H1 (cell line): ENCODE results near the gene TSPEAR. TPM values are rescaled to one million over a fixed set of nuclear protein-coding genes. Genes with fewer than 3 reads are reported as not detected.

Source experiments
- CTCF ChIA-PET: fragments of 300-600 bp; sonication (Branson Sonifier 250); formaldehyde crosslinking; loops from one replicate; lab custom pipeline; 2021; ENCODE audit not compliant: partially characterized antibody; lab: Charles Lee
- POLR2A ChIA-PET: fragments of 300-600 bp; sonication (Branson Sonifier 250); formaldehyde crosslinking; loops from one replicate; lab custom pipeline; 2021; ENCODE audit warnings: inconsistent platforms; ENCODE audit not compliant: partially characterized antibody; lab: Charles Lee
- DNase-seq, 2 experiments: peaks; one replicate each; pipeline versions ENCODE4 v3.0.0 to v3.0.0-alpha.2; 2010 to 2022; ENCODE audit warnings: low spot score in 2 of 2, low read depth in 1 of 2, mixed read lengths in 1 of 2
- FAIRE-seq: peaks from 2 replicates; lab custom pipeline; 2011; peaks lifted over from hg19 to GRCh38; lab: Jason Lieb, UNC
- H2AFZ ChIP-seq: 2 replicates; pipeline ENCODE4 v1.8.1; 2012; ENCODE audit warnings: low read length, inconsistent platforms
- H2AK5ac ChIP-seq: 2 replicates; pipeline ENCODE4 v1.6.1; 2013; ENCODE audit warnings: low read depth, low read length
- H2BK120ac ChIP-seq: replicated peaks from 2 replicates; pipeline ENCODE3; 2013; ENCODE audit warnings: low read depth, low read length, inconsistent platforms
- H2BK12ac ChIP-seq: 2 replicates; pipeline ENCODE4 v1.6.1; 2013; ENCODE audit warnings: low read depth, low read length
- H2BK15ac ChIP-seq: 2 replicates; pipeline ENCODE4 v1.6.1; 2013; ENCODE audit warnings: low read length
- H2BK20ac ChIP-seq: 2 replicates; pipeline ENCODE4 v1.6.1; 2013; ENCODE audit warnings: low read length
- H2BK5ac ChIP-seq: 2 replicates; pipeline ENCODE4 v1.6.1; 2013; ENCODE audit warnings: low read depth, low read length
- H3K14ac ChIP-seq: 2 replicates; pipeline ENCODE4 v1.6.1; 2013; ENCODE audit warnings: inconsistent platforms; ENCODE audit not compliant: insufficient read length
- H3K18ac ChIP-seq: 2 replicates; pipeline ENCODE4 v1.6.1; 2013; ENCODE audit warnings: low read length; ENCODE audit errors: extremely low read depth
- H3K23ac ChIP-seq: 2 replicates; pipeline ENCODE4 v1.6.1; 2013; ENCODE audit warnings: inconsistent platforms; ENCODE audit not compliant: insufficient read length
- H3K23me2 ChIP-seq: 2 replicates; pipeline ENCODE4 v1.6.1; 2013; ENCODE audit warnings: low read depth, low read length
- H3K27ac ChIP-seq: 2 replicates; pipeline ENCODE4 v1.6.1; 2011; ENCODE audit warnings: low read depth, low read length, inconsistent platforms
- H3K27me3 ChIP-seq, 4 experiments: replicated peaks in 1 of 4; 1 replicate in 1 of 4; 2 replicates in 3 of 4; pipeline versions ENCODE4 v1.6.1 to v1.8.1; 2011 to 2013; ENCODE audit warnings: low read length in 3 of 4, mild to moderate bottlenecking in 3 of 4, inconsistent platforms in 2 of 4, mixed read lengths in 2 of 4, moderate library complexity in 1 of 4; ENCODE audit not compliant: control insufficient read depth in 3 of 4, insufficient read depth in 3 of 4; ENCODE audit errors: extremely low read depth in 1 of 4
- H3K36me3 ChIP-seq, 4 experiments: 2 replicates each; pipeline versions ENCODE4 v1.6.1 to v1.8.1; 2011 to 2013; ENCODE audit warnings: mild to moderate bottlenecking in 4 of 4, low read length in 3 of 4, moderate library complexity in 2 of 4, control low read depth in 1 of 4, inconsistent platforms in 1 of 4; ENCODE audit not compliant: insufficient read depth in 4 of 4, control insufficient read depth in 2 of 4
- H3K4ac ChIP-seq: replicated peaks from 2 replicates; pipeline ENCODE3; 2013; ENCODE audit warnings: low read length, low read depth, mixed read lengths, inconsistent platforms; ENCODE audit not compliant: insufficient read length
- H3K4me1 ChIP-seq, 4 experiments: replicated peaks in 1 of 4; 1 replicate in 1 of 4; 2 replicates in 3 of 4; pipeline versions ENCODE4 v1.6.1 to v1.8.1; 2011 to 2013; ENCODE audit warnings: low read length in 3 of 4, inconsistent platforms in 2 of 4, mixed read lengths in 1 of 4; ENCODE audit not compliant: insufficient read depth in 4 of 4, control insufficient read depth in 3 of 4
- H3K4me2 ChIP-seq, 2 experiments: 2 replicates each; pipeline versions ENCODE4 v1.6.1 to v1.8.1; 2011 to 2013; ENCODE audit warnings: low read depth in 2 of 2, low read length in 2 of 2, control low read depth in 1 of 2, inconsistent platforms in 1 of 2, mild to moderate bottlenecking in 1 of 2; ENCODE audit not compliant: insufficient read depth in 1 of 2
- H3K4me3 ChIP-seq, 4 experiments: fragments of 200-600, 300-600 bp in 1 of 4; sonication (generic), shearing (Covaris generic), sonication (Bioruptor Twin) in 1 of 4; 2 replicates each; pipeline versions ENCODE4 v1.5.1 to v1.8.1; 2011 to 2016; ENCODE audit warnings: low read length in 4 of 4, low read depth in 3 of 4, control low read depth in 2 of 4, inconsistent platforms in 2 of 4, mild to moderate bottlenecking in 2 of 4, mixed read lengths in 1 of 4, moderate library complexity in 1 of 4; ENCODE audit not compliant: insufficient read depth in 2 of 4; ENCODE audit errors: extremely low read depth in 1 of 4
- H3K56ac ChIP-seq: replicated peaks from 2 replicates; pipeline ENCODE3; 2013; ENCODE audit warnings: low read depth, mild to moderate bottlenecking, mixed read lengths, low read length, inconsistent platforms; ENCODE audit not compliant: insufficient read length
- H3K79me1 ChIP-seq: 2 replicates; pipeline ENCODE4 v1.6.1; 2013; ENCODE audit warnings: low read depth, low read length, control low read depth
- H3K79me2 ChIP-seq, 2 experiments: 2 replicates each; pipeline versions ENCODE4 v1.6.1 to v1.8.1; 2012 to 2013; ENCODE audit warnings: low read length in 2 of 2, mild to moderate bottlenecking in 2 of 2, inconsistent platforms in 1 of 2; ENCODE audit not compliant: insufficient read depth in 2 of 2, control insufficient read depth in 1 of 2
- H3K9ac ChIP-seq, 4 experiments: replicated peaks in 1 of 4; 1 replicate in 1 of 4; 2 replicates in 3 of 4; pipeline versions ENCODE4 v1.6.1 to v1.8.1; 2011 to 2013; ENCODE audit warnings: low read depth in 3 of 4, low read length in 3 of 4, control low read depth in 2 of 4, mild to moderate bottlenecking in 2 of 4, moderate library complexity in 2 of 4, inconsistent platforms in 1 of 4; ENCODE audit errors: extremely low read depth in 1 of 4
- H3K9me3 ChIP-seq, 2 experiments: 2 replicates each; pipeline versions ENCODE4 v1.6.1 to v1.8.1; 2012 to 2013; ENCODE audit warnings: mild to moderate bottlenecking in 2 of 2, moderate library complexity in 2 of 2, control low read depth in 1 of 2, inconsistent platforms in 1 of 2, low read depth in 1 of 2, low read length in 1 of 2, mixed read lengths in 1 of 2; ENCODE audit not compliant: insufficient read depth in 2 of 2
- H4K20me1 ChIP-seq, 2 experiments: replicated peaks in 1 of 2; 2 replicates each; pipeline versions ENCODE3 to v1.8.1; 2011 to 2013; ENCODE audit warnings: inconsistent platforms in 2 of 2, low read length in 2 of 2, mild to moderate bottlenecking in 1 of 2; ENCODE audit not compliant: insufficient read depth in 2 of 2, control insufficient read depth in 1 of 2
- H4K5ac ChIP-seq: 2 replicates; pipeline ENCODE4 v1.6.1; 2013; ENCODE audit warnings: low read length, low read depth, mixed read lengths, inconsistent platforms; ENCODE audit not compliant: insufficient read length
- H4K8ac ChIP-seq: 2 replicates; pipeline ENCODE4 v1.8.0; 2013; ENCODE audit warnings: mild to moderate bottlenecking, moderate library complexity, low read length, inconsistent platforms; ENCODE audit not compliant: insufficient read depth; ENCODE audit errors: extremely low read depth
- H4K91ac ChIP-seq: replicated peaks from 2 replicates; pipeline ENCODE3; 2013; ENCODE audit warnings: low read length, mixed read lengths, inconsistent platforms; ENCODE audit not compliant: insufficient read length
- ATF3 ChIP-seq: IDR thresholded peaks from 2 replicates; pipeline ENCODE4 v1.6.1; 2011; ENCODE audit warnings: low read depth, mild to moderate bottlenecking, low read length; ENCODE audit not compliant: insufficient read depth
- JUN ChIP-seq: IDR thresholded peaks from 2 replicates; pipeline ENCODE4 v1.6.1; 2011; ENCODE audit warnings: low read depth, mild to moderate bottlenecking, improper control_type of control experiment, low read length
- SIN3A ChIP-seq, 2 experiments: IDR thresholded peaks in 1 of 2; conservative IDR thresholded peaks in 1 of 2; 2 replicates each; pipeline ENCODE4 v1.6.1; 2011 to 2012; ENCODE audit warnings: low read length in 2 of 2, improper control_type of control experiment in 1 of 2, low read depth in 1 of 2, mild to moderate bottlenecking in 1 of 2
- SIRT6 ChIP-seq: IDR thresholded peaks from one replicate; pipeline ENCODE4 v1.7.1; 2012; ENCODE audit warnings: low read length, inconsistent platforms
- WGBS, 2 experiments: shearing (Covaris generic) in 1 of 2; methylation state at CpG; one replicate each; pipeline versions ENCODE4 v1.1.6 to v1.1.7; 2013 to 2015; ENCODE audit warnings: low lambda C conversion rate in 2 of 2, mixed read lengths in 2 of 2, inconsistent platforms in 1 of 2, low coverage in 1 of 2, missing lambda C conversion rate in 1 of 2; ENCODE audit not compliant: insufficient replicate concordance in 2 of 2, insufficient coverage in 1 of 2, insufficient read length in 1 of 2; ENCODE audit errors: extremely low coverage in 1 of 2, missing lambda C conversion rate in 1 of 2; 5-methylcytosine and 5-hydroxymethylcytosine counted together
- polyA plus RNA-seq, 7 experiments: library from polyadenylated mRNA; depleted of rRNA in 3 of 7; stranded (reverse) in 5 of 7; unstranded in 2 of 7; fragments of >200 nt in 5 of 7; fragments of 200-250 nt in 2 of 7; gene quantifications; 1 replicate in 5 of 7; 2 replicates in 1 of 7; 4 replicates in 1 of 7; pipeline versions ENCODE4 v1.2.1 to v1.2.3, GENCODE V29; 2011 to 2013; ENCODE audit warnings: missing spikeins in 2 of 7, mixed read lengths in 2 of 7
- total RNA-seq: library from RNA; stranded (reverse); fragmentation: NEBNext Ultra II Directional; extraction: Animal tissue kit (Norgen Biotek cat#: 25700); gene quantifications from 2 replicates; pipeline ENCODE4 v1.2.1, GENCODE V29; 2021

TSPEAR gene
- total and polyA plus RNA-seq, 2 of the 8 experiments (the other 6 are each of a cell fraction or from before 2014, with no cell fraction given): 0.58 to 0.89 TPM

DNA sequence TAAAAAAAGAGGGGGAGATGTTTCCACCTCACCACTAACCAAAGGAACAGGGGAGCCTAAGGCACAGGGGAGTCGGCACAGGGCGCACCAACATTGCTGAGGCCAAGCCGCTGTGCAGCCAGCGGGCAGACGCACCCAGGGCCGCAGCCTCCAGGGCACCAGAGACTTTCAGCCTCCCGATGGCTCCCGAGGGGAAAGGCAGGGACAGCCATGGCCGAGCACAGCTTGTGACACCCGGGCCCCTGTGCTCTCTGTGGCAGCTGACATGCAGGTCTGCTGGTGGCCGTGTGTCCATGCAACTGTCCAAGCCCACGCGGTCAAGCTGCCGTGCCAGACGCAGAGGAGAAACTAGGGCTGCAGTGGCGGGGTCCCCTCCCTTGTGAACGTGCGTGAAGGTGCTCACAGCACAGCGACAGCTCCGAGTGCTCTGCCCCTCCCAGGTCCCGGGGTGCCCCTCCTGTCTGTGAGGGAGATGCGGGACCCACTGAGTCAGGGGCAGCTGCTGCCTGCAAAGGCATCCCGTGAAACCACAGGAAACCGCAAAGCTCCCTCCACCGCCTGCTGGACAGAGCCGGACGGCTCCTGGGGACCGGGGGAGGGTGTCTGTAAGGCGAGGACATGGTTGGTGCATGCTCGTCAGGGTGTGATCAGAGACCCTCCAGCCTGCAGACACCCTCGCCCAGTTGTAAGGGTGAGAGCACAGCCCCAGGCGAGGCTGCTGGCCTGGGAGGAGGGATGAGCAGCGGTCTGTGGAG, 62.6 kb downstream of the TSPEAR start:
- Histone ChIP-seq H3K4me3 (no peak overlapping the region), H4K20me1 (no peaks in the 10 kb centered on the region), H3K27ac (no peak overlapping the region), H3K27me3 (peaks cover 0 to 2% (median 0%) of the 10 kb centered on the region in 4 experiments; a peak in 1 of 7 replicates), H3K4me1 (peaks cover 0 to 14% (median 4%) of the 10 kb centered on the region in 4 experiments; a peak in 3 of 7 replicates), H3K9me3 (peaks cover 0 to 3% of the 10 kb centered on the region in 2 experiments; a peak in 3 of 4 replicates), H3K36me3 (no peaks in the 10 kb centered on the region), H3K18ac (peak overlapping the region; percentile 32; the same call in 1 of the 2 replicates), H3K79me1 (no peaks in the 10 kb centered on the region; the same call in 1 of the 2 replicates), H2AFZ (no peak overlapping the region), H4K91ac (no peak overlapping the region), H2BK15ac (0 out of 2 replicates have a peak overlapping the region, but pooled peaks have one; percentile 16), H3K14ac (no peak overlapping the region), H4K8ac (peak overlapping the region; percentile 18; the same call in 1 of the 2 replicates), H4K5ac (no peak overlapping the region), H2BK12ac (peak overlapping the region; percentile 80; the same call in 1 of the 2 replicates), H2BK120ac (no peak overlapping the region), H3K23ac (no peak overlapping the region), H2BK20ac (no peak overlapping the region), H3K23me2 (no peaks in the 10 kb centered on the region), H3K9ac (no peak overlapping the region), H3K4me2 (no peak overlapping the region), H2AK5ac (no peak overlapping the region), H3K79me2 (no peaks in the 10 kb centered on the region), H2BK5ac (no peak overlapping the region), H3K56ac (no peak overlapping the region), H3K4ac (no peak overlapping the region)
- FAIRE-seq (no peak), DNase-seq (no peak)
- ChIA-PET CTCF (interaction anchor here (0.8 to 2.1 kb wide), 4 partner anchors 17 to 151 kb away, joined by 3 to 8 read pairs (median 4); no protein-coding TSS in a partner anchor), POLR2A (no interaction called here)
- TF ChIP-seq JUN (no peak), SIN3A (conservative IDR thresholded peaks at IDR 0.05 in 1 of 2, IDR thresholded peaks at IDR 0.05 in 1 of 2; ENCODE audit: low read depth in 1 of 2, low read length in 2 of 2) (no peak), ATF3 (no peak), SIRT6 (no peak)
- WGBS, 2 experiments: 93% methylated on average over 33 of the region's 33 CpGs; no CpG with 5 or more reads in 1 of the 2 experiments
